HepG2 (cell line): Measurements from ENCODE around the gene EHBP1.

ENCODE experiments used
- CEBPB ChIP-seq: IDR thresholded peaks from 2 replicates; pipeline ENCODE4 v1.6.1; 2011; ENCODE audit warnings: low read depth, low read length, improper control_type of control experiment, borderline replicate concordance
- HNRNPH1 ChIP-seq: fragments of 200-400 bp; formaldehyde crosslinking; optimal IDR thresholded peaks from 2 replicates; pipeline ENCODE3; 2017; ENCODE audit warnings: mild to moderate bottlenecking, low read depth, low read length
- PRMT3 ChIP-seq: sonication (generic); formaldehyde crosslinking; IDR thresholded peaks from 2 replicates; pipeline ENCODE4 v1.8.1; 2022; ENCODE audit warnings: low read depth, mild to moderate bottlenecking, moderate library complexity, missing genetic modification reagents, borderline replicate concordance
- ZNF264 ChIP-seq: sonication (generic); formaldehyde crosslinking; IDR thresholded peaks from 2 replicates; pipeline ENCODE4 v1.4.0; 2020; ENCODE audit warnings: missing genetic modification reagents

DNA sequence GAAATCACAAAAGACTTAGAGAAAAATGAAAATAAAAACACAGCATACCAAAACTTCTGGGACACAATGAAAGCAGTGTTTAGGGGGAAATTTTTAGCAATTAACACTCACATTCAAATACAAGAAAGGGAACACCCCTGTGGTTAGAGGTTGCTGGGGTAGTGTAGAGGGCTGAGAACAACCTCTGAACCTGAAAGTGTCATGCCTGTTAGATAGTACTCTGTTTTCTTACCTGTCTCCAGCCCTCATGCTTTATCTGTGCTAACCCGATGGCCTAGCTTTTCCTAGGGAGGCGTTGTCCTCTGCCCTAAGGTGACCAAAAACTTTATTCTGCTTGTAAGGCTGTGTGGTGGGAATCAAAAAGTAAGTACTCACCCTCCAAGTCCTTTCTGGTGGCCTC is 222.5 kb downstream of the EHBP1 start:
- TF ChIP-seq CEBPB (no peak), PRMT3 (CRISPR knock-in tag) (no peak), HNRNPH1 (no peak), ZNF264 (no peak)
